BJ (cell line): ENCODE data around the gene KIAA1328. TPM values are rescaled to one million over a fixed set of nuclear protein-coding genes. Genes with fewer than 3 reads are reported as not detected.

ENCODE experiments used
- CTCF ChIA-PET: fragments of 350-600 bp; formaldehyde crosslinking; extraction: SDS; loops from one replicate; lab custom pipeline; 2021; ENCODE audit warnings: antibody characterized with exemption, inconsistent platforms; lab: Yijun Ruan, JAX
- POLR2A ChIA-PET: fragments of 300-600 bp; sonication (Branson Sonifier 250); formaldehyde crosslinking; extraction: SDS; loops from one replicate; lab custom pipeline; 2021; ENCODE audit warnings: antibody characterized with exemption; lab: Charles Lee
- DNase-seq: peaks from one replicate; pipeline ENCODE4 v3.0.0-alpha.2; 2011; ENCODE audit warnings: low read depth
- H3K27me3 ChIP-seq: 2 replicates; pipeline ENCODE4 v1.6.0; 2011; ENCODE audit warnings: low read length; ENCODE audit not compliant: control insufficient read depth, insufficient read depth
- H3K36me3 ChIP-seq: 2 replicates; pipeline ENCODE4 v1.5.1; 2011; ENCODE audit warnings: low read length; ENCODE audit not compliant: control insufficient read depth, insufficient read depth
- H3K4me3 ChIP-seq: 2 replicates; pipeline ENCODE4 v1.5.1; 2011; ENCODE audit warnings: low read depth, mild to moderate bottlenecking, control low read depth, low read length
- CTCF ChIP-seq: IDR thresholded peaks from 2 replicates; pipeline ENCODE4 v1.5.1; 2011; ENCODE audit warnings: low read depth, mild to moderate bottlenecking, control low read depth, inconsistent platforms, low read length, moderate library complexity; ENCODE audit not compliant: insufficient read depth
- polyA plus RNA-seq: library from polyadenylated mRNA; depleted of rRNA; stranded (reverse); fragments of >200 nt; gene quantifications from 2 replicates; pipeline ENCODE4 v1.2.3, GENCODE V29; 2011

Gene KIAA1328
- polyA plus RNA-seq, 1 experiment: 2.2 TPM

GRCh38 chr18:37225279-37225678 lies 396.4 kb downstream of the KIAA1328 start:
- CTCF ChIA-PET: no interaction called here
- POLR2A ChIA-PET: no interaction called here
- no peaks in the 10 kb centered on the region for H3K27me3 ChIP-seq
- no peak for DNase-seq
- H3K36me3 ChIP-seq: no peaks in the 10 kb centered on the region
- no peak overlapping the region for H3K4me3 ChIP-seq
- TF ChIP-seq CTCF: no peak

GRCh38 chr18:37230768-37231167 lies 401.8 kb downstream of the KIAA1328 start:
- Histone ChIP-seq H3K27me3 (no peaks in the 10 kb centered on the region), H3K36me3 (no peaks in the 10 kb centered on the region), H3K4me3 (no peak overlapping the region)
- CTCF ChIA-PET: no interaction called here
- no peak for DNase-seq
- no peak for TF ChIP-seq CTCF
- POLR2A ChIA-PET: interaction anchor here (0.6 kb wide), 1 partner anchor 14 kb away, joined by 10 read pairs; no protein-coding TSS in a partner anchor

GRCh38 chr18:37231251-37231650 lies 402.3 kb downstream of the KIAA1328 start:
- ChIA-PET POLR2A (no interaction called here), CTCF (no interaction called here)
- no peak overlapping the region for H3K4me3 ChIP-seq
- no peak for DNase-seq
- H3K27me3 ChIP-seq: no peaks in the 10 kb centered on the region
- TF ChIP-seq CTCF: no peak
- H3K36me3 ChIP-seq: no peaks in the 10 kb centered on the region

- Histone ChIP-seq H3K36me3 (no peaks in the 10 kb centered on the region), H3K27me3 (no peaks in the 10 kb centered on the region), H3K4me3 (no peak overlapping the region)
- TF ChIP-seq CTCF: no peak
- DNase-seq: no peak
- CTCF ChIA-PET: no interaction called here
- POLR2A ChIA-PET: no interaction called here
Observed at GRCh38 chr18:37235583-37235982, 406.7 kb downstream of the KIAA1328 start.

GRCh38 chr18:37238282-37239108 lies 409.6 kb downstream of the KIAA1328 start:
- no peak overlapping the region for H3K4me3 ChIP-seq
- H3K27me3 ChIP-seq: peaks cover 3% of the 10 kb centered on the region; the same call in 1 of the 2 replicates
- no peaks in the 10 kb centered on the region for H3K36me3 ChIP-seq
- POLR2A ChIA-PET: no interaction called here
- DNase-seq: no peak
- TF ChIP-seq CTCF: no peak
- CTCF ChIA-PET: no interaction called here
